GM21737 (cell line): Measurements from ENCODE around the gene ARID3B.
"Not testable (repeated sequence)": the region's sequence is repeated elsewhere in the genome, so short reads cannot be mapped to it uniquely, and the experiment has no call there.

Experiments used
- ATAC-seq: cut with Tn5 transposase; IDR thresholded peaks from one replicate; pipeline ENCODE4 v1.9.1; 2021; ENCODE audit warnings: mild to moderate bottlenecking, moderate library complexity; ENCODE audit not compliant: unreplicated experiment

The ARID3B gene

GRCh38 chr15:74531144-74531811 is 9.7 kb upstream of the ARID3B start:
- no peak for ATAC-seq

- ATAC-seq, result no peak
Measured at GRCh38 chr15:74535388-74536084, 5.5 kb upstream of the ARID3B start.

- ATAC-seq, result no peak
Measured at GRCh38 chr15:74537736-74538135, 3.3 kb upstream of the ARID3B start.

- not testable (repeated sequence) for ATAC-seq
Measured at GRCh38 chr15:74539521-74539920, 1.5 kb upstream of the ARID3B start.

- ATAC-seq, result no peak
Measured at GRCh38 chr15:74540161-74540760, 759 bp upstream of the ARID3B start.

- ATAC-seq, result peak; percentile 36
Measured at GRCh38 chr15:74541494-74542165, 610 bp downstream of the ARID3B start.

- ATAC-seq, result no peak
Measured at GRCh38 chr15:74542166-74543042, 1.4 kb downstream of the ARID3B start.

GRCh38 chr15:74543043-74543422 is 2.0 kb downstream of the ARID3B start:
- ATAC-seq, result no peak

GRCh38 chr15:74543583-74543982 is 2.6 kb downstream of the ARID3B start:
- ATAC-seq, result no peak

- no peak for ATAC-seq
Measured at GRCh38 chr15:74545086-74545485, 4.1 kb downstream of the ARID3B start.

GRCh38 chr15:74545776-74546656 is 5.0 kb downstream of the ARID3B start:
- peak; percentile 44 for ATAC-seq

- no peak for ATAC-seq
Measured at GRCh38 chr15:74547616-74548015, 6.6 kb downstream of the ARID3B start.

- no peak for ATAC-seq
Measured at GRCh38 chr15:74548241-74548640, 7.2 kb downstream of the ARID3B start.

- no peak for ATAC-seq
Measured at GRCh38 chr15:74549816-74550215, 8.8 kb downstream of the ARID3B start.

GRCh38 chr15:74551714-74552113 is 10.7 kb downstream of the ARID3B start:
- no peak for ATAC-seq

GRCh38 chr15:74552773-74553441 is 11.9 kb downstream of the ARID3B start:
- ATAC-seq, result no peak

GRCh38 chr15:74555192-74555591 is 14.2 kb downstream of the ARID3B start:
- ATAC-seq, result no peak

GRCh38 chr15:74558706-74559105 is 17.7 kb downstream of the ARID3B start:
- no peak for ATAC-seq

- ATAC-seq, result no peak
Measured at GRCh38 chr15:74563442-74563841, 22.4 kb downstream of the ARID3B start.
